GM19239 (cell line): Measurements from ENCODE around the gene DPM2.

Source experiments
- DNase-seq: peaks from one replicate; pipeline ENCODE4 v3.0.0; 2011; ENCODE audit warnings: low spot score; ENCODE audit not compliant: insufficient read length
- FAIRE-seq: peaks from 2 replicates; lab custom pipeline; 2011; peaks lifted over from hg19 to GRCh38; lab: Jason Lieb, UNC

Gene DPM2

DNA sequence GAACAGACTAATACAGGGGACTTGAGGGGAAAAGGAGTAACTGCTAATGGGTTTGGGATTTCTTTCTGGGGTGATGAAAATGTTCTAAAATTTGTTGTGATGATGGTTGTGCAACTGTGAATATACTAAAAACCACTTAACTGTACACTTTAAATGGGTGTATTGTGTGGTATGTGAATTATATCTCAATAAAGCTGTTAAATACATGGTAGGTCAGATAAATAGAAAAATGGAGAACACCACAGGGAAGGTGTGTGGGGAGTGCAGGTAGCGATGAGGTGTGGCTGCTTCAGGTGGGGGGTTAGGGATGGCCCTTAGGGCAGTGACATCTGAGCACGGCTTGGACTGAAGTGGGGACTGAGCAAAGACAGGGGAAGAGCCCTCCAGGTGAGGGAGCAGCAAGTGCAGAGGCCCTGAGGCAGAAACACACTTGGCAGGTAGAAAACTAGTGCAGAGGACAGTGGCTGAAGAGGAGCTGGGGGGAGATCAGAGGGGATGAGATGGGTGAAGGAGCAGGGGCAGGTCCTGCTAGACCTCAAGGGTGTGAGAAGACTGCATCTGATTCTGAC lies 22.3 kb upstream of the DPM2 start:
- FAIRE-seq (no peak), DNase-seq (no peak)

DNA sequence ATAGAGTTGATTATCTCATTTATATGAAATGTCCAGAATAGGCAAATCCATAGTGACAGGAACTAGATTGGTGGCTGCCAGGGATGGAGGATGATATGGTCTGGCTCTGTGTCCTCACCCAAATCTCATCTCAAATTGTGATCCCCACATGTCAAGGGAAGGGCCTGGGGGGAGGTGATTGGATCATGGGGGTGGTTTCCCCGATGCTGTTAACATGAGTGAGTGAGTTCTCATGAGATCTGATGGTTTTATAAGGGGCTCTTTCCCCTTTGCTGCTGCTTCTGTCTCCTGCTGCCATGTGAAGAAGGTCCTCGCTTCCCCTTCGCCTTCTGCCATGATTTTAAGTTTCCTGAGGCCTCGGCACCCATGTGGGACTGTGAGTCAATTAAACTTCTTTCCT lies 21.7 kb upstream of the DPM2 start:
- FAIRE-seq, result no peak
- DNase-seq, result no peak

GRCh38 chr9:127958728-127959127 lies 21.1 kb upstream of the DPM2 start:
- no peak for FAIRE-seq
- DNase-seq, result no peak

DNA sequence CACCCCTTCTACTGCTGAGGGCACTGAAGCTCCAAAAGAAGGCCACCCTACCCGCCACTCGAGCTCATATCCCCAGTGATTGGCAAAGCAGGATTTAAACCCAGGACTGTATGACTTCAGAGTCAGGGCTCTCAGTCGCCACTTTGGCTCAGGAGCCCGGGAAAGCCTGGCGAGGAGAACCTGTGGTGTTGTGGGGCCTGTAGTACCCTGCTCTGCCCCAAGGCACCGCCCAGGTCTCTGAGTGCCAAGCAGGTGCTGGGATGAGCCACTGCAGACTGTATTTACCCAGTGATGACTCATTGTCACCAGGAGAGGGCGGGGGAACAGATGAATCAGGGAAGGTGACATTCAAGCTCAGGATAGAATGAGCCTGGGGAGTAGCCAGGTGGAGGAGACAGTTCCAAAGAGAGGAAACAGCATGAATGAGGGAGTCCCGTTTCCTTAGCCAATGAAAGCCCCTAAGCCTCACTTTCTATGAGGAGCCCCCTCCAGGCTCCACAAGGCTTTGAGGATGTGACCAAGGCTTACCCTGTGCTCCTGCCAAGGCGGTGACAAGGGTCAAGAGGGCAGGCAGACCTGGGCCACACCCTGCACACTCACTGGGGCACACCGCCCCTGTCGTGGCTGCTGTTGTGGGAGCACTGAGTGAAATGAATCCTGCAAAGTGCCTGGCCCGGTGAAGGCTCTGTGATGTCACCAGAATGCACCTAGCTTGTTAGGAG lies 17.8 kb upstream of the DPM2 start:
- DNase-seq, result peak; percentile 83

DNA sequence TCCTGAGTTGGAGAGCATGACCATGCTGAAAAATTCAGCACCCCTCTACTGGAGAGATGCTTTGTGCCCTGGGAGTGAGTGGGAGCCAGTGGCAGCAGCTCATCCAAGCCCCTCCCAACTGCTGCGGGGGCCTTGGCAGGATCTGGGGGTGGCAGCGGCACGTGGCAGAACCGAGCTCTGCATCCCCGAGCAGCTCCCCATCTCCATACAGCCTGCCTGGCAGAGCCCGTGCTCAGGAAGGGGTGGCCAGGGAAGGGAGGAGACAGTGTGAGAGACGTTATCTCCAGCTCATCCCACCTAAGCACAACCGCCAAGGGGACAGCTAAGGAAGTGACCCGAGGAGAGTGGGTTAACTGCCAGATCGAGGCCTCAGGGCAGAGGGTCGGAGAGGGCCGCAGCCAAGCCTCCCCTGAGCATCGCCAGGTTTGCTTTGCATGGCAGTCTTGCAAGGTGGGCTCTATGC lies 17.2 kb upstream of the DPM2 start:
- FAIRE-seq, result no peak
- DNase-seq, result no peak

More for the DNA sequence above, 17.8 kb upstream of the DPM2 start:
- FAIRE-seq, result peak; percentile 77

DNA sequence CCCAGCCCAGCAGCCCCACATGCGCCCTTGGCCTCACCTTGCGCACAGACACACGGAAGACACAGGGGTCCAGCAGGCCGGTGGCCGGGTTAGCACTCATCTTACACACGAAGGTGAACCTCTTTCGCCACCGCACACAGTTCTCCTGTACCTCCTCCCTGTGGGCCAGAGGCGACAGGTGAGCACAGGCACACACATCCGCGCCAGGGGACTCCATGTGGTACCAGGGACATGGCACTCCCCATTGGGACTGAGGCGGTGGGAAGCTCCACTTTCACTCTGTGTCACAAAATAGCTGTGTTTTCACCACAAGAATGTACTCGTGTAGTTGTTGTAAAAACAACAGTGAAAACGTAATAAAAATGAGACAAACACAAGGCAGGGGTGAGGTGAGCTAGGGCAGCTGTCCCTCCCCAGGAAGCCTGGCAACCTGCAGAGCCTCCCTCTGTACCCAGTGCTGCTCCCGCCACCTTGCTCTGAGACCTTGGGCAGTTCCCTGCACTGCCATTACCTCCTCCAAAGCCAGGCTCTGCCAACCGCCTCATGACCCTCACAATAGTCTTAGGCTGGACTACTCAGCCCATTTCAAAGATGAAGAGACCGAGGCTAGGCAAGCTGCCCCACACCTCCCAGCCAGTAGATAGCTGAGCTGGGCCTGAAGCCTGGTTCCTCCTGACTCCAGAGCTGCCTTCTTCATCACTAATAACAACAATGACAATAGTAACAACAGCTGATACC lies 16.3 kb upstream of the DPM2 start:
- no peak for FAIRE-seq
- no peak for DNase-seq

DNA sequence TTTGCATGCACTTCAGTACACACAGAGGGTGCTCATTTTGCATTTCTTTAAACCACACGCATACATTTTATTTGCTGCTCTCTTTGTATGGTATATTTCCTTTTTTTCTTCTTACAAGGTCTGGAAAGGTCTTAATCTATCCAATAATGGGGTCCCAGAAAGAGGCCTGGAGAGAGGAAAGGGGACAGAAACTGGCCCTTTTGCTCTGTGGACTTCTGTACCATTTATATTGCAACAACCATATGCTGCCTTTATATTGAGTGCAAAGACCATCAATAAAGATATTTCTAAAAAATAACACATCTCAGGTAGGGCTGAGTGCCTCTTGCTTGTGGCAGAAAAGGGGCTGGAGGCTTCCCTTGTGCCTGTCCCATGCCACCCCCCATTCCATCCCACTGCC lies 15.5 kb upstream of the DPM2 start:
- DNase-seq (no peak), FAIRE-seq (no peak)

- FAIRE-seq (no peak), DNase-seq (no peak)
These were observed 13.0 kb upstream of the DPM2 start for GRCh38 chr9:127950513-127951289.

DNA sequence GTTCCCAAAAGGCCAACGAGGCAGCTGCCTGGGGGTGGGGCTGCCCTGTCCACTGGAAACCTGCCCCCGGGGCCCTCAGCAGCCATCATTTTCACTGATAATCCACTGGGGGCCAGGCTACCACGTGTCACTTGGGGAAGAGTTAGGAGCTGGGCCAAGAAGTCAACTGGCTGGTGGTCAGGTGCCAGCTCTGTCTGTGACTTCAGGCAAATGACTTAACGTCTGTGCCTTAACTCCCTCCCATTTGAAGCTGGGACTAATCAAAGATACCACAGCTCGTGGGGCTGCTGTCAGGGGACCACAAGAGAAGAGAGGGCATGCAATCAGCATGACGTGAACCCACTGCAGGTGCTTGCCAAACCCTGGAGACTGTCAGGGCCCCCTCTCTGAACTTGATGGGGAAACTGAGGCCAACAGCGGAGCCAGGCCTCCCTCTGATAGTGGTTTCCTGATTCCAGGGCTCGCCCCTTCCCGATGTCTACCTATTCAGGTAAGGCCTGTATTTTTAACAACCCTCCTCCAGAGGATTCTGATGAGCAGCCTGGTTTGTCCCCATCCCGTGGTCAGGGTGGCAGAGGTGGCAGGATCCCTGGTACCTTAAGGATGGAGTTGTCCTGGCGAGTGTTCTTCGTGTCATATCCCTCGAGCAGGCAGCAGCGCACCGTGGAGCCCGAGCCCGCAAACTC lies 12.3 kb upstream of the DPM2 start:
- DNase-seq (no peak), FAIRE-seq (no peak)

DNA sequence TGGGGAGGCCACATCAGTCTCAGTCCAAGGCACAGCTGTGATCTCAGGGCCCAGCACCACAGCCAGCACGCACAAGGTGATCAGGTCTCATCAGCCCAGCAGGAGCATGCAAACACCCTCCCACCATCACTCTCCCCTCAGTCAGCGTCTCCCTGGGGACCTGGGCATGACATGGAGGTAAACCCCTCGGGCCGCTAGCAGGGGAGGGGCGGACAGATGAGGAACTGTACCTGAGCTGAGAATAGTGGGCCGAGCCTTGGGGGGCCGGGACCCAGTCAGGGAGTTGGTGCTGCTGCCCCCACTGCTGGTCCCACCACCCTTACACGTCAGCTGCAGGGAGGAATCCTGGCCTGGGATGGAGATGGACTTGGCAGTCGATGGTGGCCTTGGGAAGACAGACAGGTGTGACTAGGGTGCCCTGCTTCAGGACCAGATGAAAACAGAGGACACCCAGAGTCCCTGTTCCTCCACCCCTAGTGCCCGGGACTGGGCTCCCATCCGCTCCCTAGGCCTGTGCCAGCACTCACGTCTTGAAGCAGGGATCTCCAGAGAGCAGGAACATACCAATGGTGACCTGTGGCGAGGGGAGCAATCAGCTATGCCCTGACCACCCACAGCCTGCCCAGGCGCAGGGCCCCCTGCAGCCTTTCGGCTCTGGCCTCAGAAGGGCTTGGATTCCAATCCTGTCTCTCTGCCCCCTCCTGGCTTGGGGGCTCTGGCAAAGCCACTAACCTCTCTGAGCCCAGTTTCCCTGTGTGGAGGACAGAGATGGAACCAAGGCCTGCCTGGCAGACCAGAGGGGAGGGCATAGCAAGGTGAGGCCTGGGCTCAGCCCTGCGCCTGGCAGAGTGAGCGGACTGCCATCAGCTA lies 10.4 kb upstream of the DPM2 start:
- no peak for DNase-seq
- no peak for FAIRE-seq

DNA sequence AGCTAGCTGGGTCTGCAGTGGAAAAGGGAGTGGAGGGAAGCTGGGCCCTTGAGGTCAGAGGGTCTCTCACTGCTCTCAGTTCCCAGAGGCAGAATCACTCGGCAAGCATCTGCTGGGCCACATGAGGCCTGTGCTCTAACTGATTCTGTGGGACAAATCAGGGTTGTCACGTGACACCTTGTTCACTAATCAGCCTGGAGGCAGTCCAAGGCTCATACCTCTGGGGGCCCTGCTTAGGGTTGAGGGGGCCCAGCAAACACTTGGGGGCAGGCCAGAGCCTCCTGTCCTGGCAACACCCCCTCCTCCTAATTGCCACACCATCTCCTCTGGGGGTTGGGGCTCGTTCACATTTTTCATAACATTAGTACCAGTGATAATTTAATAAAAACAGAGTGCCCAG lies 9.1 kb upstream of the DPM2 start:
- FAIRE-seq (no peak), DNase-seq (no peak)

- no peak for DNase-seq
- no peak for FAIRE-seq
These were observed 8.3 kb upstream of the DPM2 start for GRCh38 chr9:127945942-127946341.

- DNase-seq (no peak), FAIRE-seq (no peak)
These were observed 7.7 kb upstream of the DPM2 start for GRCh38 chr9:127945338-127945737.

DNA sequence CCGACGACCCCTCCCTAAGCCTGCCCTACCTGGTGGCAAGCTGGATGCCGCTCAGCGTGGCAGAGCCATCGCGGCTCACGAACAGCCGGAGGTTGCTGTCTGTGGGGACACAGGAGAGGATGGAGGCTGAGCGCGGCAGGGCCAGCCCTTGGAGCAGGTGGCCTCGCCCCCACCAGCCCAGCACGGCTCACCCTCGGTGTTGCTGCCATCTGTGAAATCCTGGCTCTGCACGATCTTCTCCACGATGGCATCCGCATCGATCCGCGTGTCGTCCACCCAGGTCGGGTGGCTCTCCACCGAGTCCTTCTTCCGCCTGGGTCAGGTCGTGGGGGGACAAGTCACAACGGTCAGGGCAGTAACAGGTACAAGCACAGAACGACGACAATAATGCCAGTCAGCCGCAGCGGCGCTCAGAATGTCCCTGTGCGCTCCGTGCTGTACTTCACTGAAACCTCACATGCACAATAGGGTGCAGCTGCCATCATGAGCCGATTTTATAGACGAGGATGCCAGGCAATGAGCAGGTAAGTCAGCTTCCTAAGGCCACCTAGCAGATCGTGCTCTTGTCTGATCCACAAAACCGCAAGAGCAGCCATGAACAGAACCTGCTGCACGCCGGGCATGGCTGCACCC lies 7.0 kb upstream of the DPM2 start:
- FAIRE-seq, result no peak
- DNase-seq, result no peak

DNA sequence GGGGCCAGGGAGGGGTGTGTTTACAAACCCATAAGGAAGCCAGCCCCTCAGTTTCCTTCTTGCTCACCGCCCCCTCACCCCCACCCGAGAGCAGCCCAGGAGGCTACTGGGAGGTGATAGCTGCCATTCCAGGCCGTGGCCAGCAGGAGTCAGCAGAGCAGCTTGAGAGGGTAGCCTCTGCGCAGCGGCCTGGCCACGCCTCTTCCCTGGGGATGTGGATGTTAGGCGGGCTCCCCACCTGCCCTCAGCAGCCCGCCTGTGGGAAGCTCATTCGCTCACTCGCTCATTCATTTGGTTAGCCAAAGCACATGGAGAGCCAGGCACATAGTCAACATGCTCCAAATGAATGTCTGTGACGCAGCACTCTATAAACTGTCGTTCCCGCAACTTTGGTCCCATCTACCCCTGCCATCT lies 6.1 kb upstream of the DPM2 start:
- FAIRE-seq, result peak; percentile 88
- DNase-seq, result peak; percentile 83

- DNase-seq (no peak), FAIRE-seq (no peak)
These were observed 5.5 kb upstream of the DPM2 start for GRCh38 chr9:127943011-127943662.

DNA sequence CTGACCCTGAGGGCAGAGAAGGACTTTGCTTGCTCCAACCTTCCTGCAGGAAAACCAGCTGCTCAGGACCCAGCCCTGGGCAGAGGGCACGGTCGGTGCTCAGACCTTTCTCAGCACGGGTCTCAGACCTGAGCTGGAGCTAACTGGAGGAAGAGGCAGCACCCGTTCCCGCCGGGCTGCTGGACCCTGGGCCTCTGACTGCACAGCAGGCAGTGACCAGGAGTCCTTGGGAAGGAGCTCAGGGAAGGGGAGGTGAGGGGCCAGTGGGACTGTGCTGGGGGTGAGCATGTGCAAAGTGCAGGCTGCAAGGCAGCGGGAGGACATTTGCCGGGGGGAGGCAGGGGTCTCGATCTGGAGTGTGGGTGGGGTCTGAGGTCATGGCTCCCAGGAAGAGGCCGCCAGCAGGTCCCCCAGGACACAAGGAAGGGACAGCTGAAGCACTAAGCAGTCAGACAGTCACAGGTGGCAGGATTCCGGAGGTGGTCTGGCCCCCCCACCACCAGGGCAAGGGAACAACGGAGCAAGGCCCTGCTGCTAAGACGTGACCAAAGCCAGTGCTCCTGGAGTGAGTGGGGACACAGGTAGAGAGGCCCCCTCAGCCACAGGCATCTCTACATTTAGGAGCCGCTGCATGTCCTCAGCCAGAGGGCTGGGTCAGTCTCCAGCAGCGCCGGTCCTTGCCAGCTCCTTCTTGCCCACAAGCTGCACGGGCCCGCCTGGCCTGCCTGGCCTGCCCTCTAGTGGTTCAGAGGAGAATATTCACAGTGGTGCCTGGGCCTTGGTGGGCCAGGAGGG lies 4.8 kb upstream of the DPM2 start:
- FAIRE-seq, result peak; percentile 57

GRCh38 chr9:127941961-127942215 lies 4.2 kb upstream of the DPM2 start:
- FAIRE-seq (no peak), DNase-seq (no peak)

More for the DNA sequence above, 4.8 kb upstream of the DPM2 start:
- DNase-seq, result peak; percentile 56
